Central memory CD8-positive, alpha-beta T cell (primary cell): ENCODE results near the gene SLC9A1.

Source experiments
- ATAC-seq: fragments of 150-1000 bp; cut with Tn5 transposase; replicated peaks from 2 replicates; pipeline ENCODE4 v1.10.0; 2022; ENCODE audit warnings: mild to moderate bottlenecking, moderate FRiP score, moderate number of reproducible peaks; ENCODE audit not compliant: poor library complexity, severe bottlenecking; ENCODE audit errors: extremely low read depth
- DNase-seq, 2 donors: peaks; one replicate each; pipeline ENCODE4 v3.0.0; 2021; ENCODE audit warnings: low spot score in 2 of 2
- H3K27ac Mint-ChIP-seq: one replicate; pipeline ENCODE4 v1.8.0; 2022; ENCODE audit warnings: low read depth, mild to moderate bottlenecking, moderate library complexity, mixed read lengths
- H3K27me3 Mint-ChIP-seq: one replicate; pipeline ENCODE4 v1.8.0; 2022; ENCODE audit warnings: mixed read lengths
- H3K36me3 Mint-ChIP-seq: one replicate; pipeline ENCODE4 v1.8.0; 2022; ENCODE audit warnings: mild to moderate bottlenecking, moderate library complexity, mixed read lengths; ENCODE audit not compliant: insufficient read depth
- H3K4me1 Mint-ChIP-seq: one replicate; pipeline ENCODE4 v1.8.0; 2022; ENCODE audit warnings: mixed read lengths
- H3K4me3 Mint-ChIP-seq: one replicate; pipeline ENCODE4 v1.8.0; 2022; ENCODE audit warnings: mild to moderate bottlenecking, moderate library complexity, mixed read lengths
- H3K9me3 Mint-ChIP-seq: one replicate; pipeline ENCODE4 v1.8.0; 2022; ENCODE audit warnings: mixed read lengths

SLC9A1 gene

DNA sequence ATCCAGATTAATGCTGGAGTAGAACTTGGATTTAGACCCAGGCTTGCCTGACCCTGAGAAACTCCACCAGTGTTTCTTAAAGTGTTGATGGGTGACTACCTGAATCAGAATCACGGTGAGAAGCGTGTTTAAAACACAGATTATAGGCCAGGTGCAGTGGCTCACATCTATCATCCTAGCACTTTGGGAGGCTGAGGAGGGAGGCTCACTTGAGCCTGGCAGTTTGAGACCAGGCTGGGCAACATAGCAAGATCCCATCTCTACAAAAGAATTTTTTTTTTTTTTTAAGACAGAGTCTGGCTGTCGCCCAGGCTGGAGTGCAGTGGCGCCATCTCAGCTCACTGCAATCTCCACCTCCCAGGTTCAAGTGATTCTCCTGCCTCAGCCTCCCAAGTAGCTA is 86.0 kb downstream of the SLC9A1 start:
- peaks cover 22% of the 10 kb centered on the region for H3K27me3 Mint-ChIP-seq
- no peaks in the 10 kb centered on the region for H3K9me3 Mint-ChIP-seq
- ATAC-seq (no peak), DNase-seq (no peak)
- no peaks in the 10 kb centered on the region for H3K36me3 Mint-ChIP-seq
- H3K4me3 Mint-ChIP-seq, result no peak overlapping the region
- no peak overlapping the region for H3K27ac Mint-ChIP-seq
- H3K4me1 Mint-ChIP-seq, result no peaks in the 10 kb centered on the region

GRCh38 chr1:27065999-27066630 is 88.8 kb downstream of the SLC9A1 start:
- no peak overlapping the region for H3K4me3 Mint-ChIP-seq
- H3K9me3 Mint-ChIP-seq, result no peaks in the 10 kb centered on the region
- peaks cover 5% of the 10 kb centered on the region for H3K27me3 Mint-ChIP-seq
- no peak overlapping the region for H3K27ac Mint-ChIP-seq
- ATAC-seq (no peak), DNase-seq (no peak)
- H3K4me1 Mint-ChIP-seq, result no peaks in the 10 kb centered on the region
- no peaks in the 10 kb centered on the region for H3K36me3 Mint-ChIP-seq

DNA sequence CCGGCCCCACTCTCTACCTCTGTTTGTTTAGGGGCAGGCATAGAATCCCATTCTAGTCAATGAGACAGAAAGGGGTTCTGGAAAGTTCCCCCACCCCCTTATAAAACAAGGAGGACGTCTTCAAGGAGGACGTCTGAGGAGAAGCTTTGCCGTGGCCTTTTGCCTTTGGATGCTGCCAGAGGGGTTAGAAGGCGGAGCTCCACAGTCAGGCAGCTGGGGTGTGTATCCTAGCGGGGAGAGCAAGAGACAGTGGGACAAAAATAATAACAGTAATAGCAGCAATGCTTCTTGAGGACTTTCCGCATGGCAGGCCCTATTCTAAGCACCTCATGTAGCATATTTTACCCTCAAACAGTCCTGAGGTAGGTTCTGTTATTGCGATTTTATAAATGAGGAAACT is 94.0 kb downstream of the SLC9A1 start:
- H3K27me3 Mint-ChIP-seq, result no peaks in the 10 kb centered on the region
- no peak overlapping the region for H3K27ac Mint-ChIP-seq
- DNase-seq (no peak), ATAC-seq (no peak)
- no peak overlapping the region for H3K4me3 Mint-ChIP-seq
- H3K9me3 Mint-ChIP-seq, result no peaks in the 10 kb centered on the region
- H3K4me1 Mint-ChIP-seq, result no peaks in the 10 kb centered on the region
- no peaks in the 10 kb centered on the region for H3K36me3 Mint-ChIP-seq

DNA sequence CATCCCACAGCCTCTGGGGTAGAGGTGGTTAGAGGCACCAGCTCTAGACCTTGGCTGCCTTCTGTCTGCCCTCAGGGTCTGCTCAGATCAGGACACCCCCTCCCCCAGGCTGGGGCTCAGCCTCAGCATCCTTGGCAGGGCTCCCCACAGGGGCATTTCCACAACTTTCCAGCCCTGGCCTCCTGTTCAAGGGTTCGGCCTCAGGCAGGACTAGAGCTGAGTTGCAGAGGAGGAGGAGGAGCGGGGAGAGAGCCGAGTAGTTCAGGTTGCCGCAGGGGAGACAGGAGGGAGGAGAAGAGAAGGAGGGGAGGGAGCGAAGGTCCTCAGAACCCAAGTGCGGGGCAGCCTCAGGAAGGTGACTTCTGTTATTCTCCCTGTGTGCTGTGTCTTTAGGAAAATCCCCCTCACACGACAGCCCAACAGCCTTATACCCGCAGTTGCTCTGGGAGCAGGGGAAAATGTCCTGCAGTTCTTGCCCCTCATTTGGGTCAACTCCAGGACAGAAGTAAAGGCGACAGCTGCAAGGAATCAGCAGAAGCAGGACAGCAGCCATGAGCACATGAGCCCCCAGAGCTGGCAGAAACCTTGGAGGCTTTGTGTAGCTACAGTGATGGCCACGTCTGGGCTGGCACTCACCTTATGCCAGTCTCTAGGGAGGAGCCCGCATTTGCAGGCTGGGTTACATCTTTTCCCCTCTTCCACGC is 95.8 kb downstream of the SLC9A1 start:
- Mint-ChIP-seq H3K27me3 (no peaks in the 10 kb centered on the region), H3K9me3 (no peaks in the 10 kb centered on the region), H3K4me1 (no peaks in the 10 kb centered on the region), H3K27ac (no peak overlapping the region), H3K4me3 (no peak overlapping the region), H3K36me3 (no peaks in the 10 kb centered on the region)
- no peak for DNase-seq
- ATAC-seq, result no peak

DNA sequence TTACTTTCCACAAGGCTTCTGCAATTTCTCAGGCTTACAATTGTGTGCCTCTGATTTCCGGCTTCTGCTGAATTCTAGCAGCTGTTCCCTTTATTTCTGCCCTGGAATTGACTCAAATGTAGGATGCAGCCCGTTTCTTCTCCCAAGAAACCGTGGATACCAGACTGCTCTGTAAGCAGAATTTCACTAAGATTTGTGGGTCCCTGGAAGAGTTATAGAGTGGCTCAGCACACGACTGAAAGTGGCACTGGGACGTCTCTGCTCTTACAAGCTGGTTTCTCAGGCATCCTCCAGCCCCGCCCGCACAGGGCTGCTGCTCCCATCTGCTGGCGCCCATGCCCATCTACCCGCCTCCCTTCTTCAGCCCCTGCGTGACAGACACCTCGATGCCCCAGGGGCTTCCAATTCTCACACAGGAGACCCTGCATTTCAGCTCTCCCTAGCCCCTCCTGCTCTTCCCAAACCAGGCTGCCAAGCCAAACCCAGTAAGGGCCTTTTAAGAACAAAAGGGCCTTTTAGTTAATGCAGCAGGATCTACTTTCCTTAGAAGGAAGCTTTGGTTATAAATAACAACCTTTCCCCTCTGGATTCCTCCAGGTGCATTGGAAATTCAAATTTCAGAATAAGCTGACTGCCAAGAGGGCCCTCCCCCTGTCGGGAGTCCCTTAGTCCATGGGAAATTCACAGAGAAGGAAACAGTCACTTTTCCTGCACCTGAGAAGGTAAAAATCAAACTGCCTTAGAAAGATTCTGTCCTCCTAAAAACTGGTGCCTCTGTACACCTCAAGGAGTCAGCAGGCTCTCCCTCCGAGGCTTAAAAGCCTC is 96.9 kb downstream of the SLC9A1 start:
- DNase-seq (no peak), ATAC-seq (no peak)
- Mint-ChIP-seq H3K4me3 (no peak overlapping the region), H3K4me1 (no peaks in the 10 kb centered on the region), H3K27me3 (no peaks in the 10 kb centered on the region), H3K27ac (no peak overlapping the region), H3K36me3 (no peaks in the 10 kb centered on the region), H3K9me3 (no peaks in the 10 kb centered on the region)

GRCh38 chr1:27057389-27057788 is 97.5 kb downstream of the SLC9A1 start:
- Mint-ChIP-seq H3K9me3 (no peaks in the 10 kb centered on the region), H3K4me3 (no peak overlapping the region), H3K36me3 (no peaks in the 10 kb centered on the region), H3K27me3 (no peaks in the 10 kb centered on the region), H3K27ac (no peak overlapping the region), H3K4me1 (no peaks in the 10 kb centered on the region)
- DNase-seq (no peak), ATAC-seq (no peak)

- H3K4me3 Mint-ChIP-seq, result no peak overlapping the region
- no peaks in the 10 kb centered on the region for H3K4me1 Mint-ChIP-seq
- DNase-seq (no peak), ATAC-seq (no peak)
- H3K36me3 Mint-ChIP-seq, result no peaks in the 10 kb centered on the region
- H3K27me3 Mint-ChIP-seq, result no peaks in the 10 kb centered on the region
- H3K27ac Mint-ChIP-seq, result no peak overlapping the region
- H3K9me3 Mint-ChIP-seq, result no peaks in the 10 kb centered on the region
Observed at GRCh38 chr1:27053977-27054753, 100.8 kb downstream of the SLC9A1 start.

DNA sequence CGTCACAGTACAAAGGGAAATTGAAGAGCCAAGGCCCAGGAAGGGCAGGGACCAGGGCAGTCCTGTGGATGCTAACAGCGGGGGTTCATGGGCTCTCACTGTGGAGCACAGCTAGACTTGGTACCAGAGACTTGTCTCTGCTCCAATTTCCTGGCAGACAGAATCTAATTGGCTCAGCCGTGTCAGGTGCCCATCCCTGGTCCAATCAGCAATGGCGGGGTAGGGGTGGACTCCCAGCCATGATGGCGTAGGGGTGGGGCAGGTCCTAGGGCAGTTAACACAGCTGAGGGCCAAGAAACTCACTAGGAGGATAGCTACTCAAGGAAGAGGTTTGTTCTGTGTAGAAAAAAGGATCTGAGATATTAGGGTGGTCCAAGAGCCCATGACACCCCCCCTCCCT is 102.4 kb downstream of the SLC9A1 start:
- no peak for ATAC-seq
- Mint-ChIP-seq H3K4me1 (no peaks in the 10 kb centered on the region), H3K9me3 (no peaks in the 10 kb centered on the region)

DNA sequence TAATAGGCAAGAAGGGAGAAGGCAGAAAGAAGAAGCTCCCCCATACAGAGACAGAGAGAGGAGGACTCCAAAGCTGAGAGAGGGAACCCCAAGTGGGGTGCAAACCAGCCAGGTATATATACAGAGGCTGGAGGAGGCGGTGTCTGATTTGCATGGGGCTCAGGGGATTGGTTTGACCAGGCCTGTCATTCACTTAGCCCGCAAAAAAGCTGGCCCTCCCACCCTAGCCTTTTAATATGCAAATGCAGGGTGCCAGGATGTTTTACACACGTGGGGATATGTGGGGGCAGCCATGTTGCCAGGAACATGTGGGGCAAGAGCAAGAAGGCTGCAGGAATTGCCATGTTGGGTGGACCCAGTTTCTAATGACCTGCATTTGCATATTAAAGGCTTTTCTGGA is 105.3 kb downstream of the SLC9A1 start:
- Mint-ChIP-seq H3K36me3 (no peaks in the 10 kb centered on the region), H3K27me3 (no peaks in the 10 kb centered on the region), H3K9me3 (no peaks in the 10 kb centered on the region), H3K4me1 (peaks cover 18% of the 10 kb centered on the region), H3K27ac (peak overlapping the region; percentile 52), H3K4me3 (no peak overlapping the region)
- ATAC-seq (no peak), DNase-seq (no peak)

More for the DNA sequence above, 102.4 kb downstream of the SLC9A1 start:
- Mint-ChIP-seq H3K4me3 (no peak overlapping the region), H3K27me3 (no peaks in the 10 kb centered on the region), H3K36me3 (no peaks in the 10 kb centered on the region), H3K27ac (no peak overlapping the region)
- DNase-seq, result no peak

- no peak for DNase-seq
- no peaks in the 10 kb centered on the region for H3K9me3 Mint-ChIP-seq
- no peak overlapping the region for H3K4me3 Mint-ChIP-seq
- ATAC-seq, result no peak
- no peaks in the 10 kb centered on the region for H3K36me3 Mint-ChIP-seq
- H3K27ac Mint-ChIP-seq, result no peak overlapping the region
- no peaks in the 10 kb centered on the region for H3K27me3 Mint-ChIP-seq
- peaks cover 23% of the 10 kb centered on the region for H3K4me1 Mint-ChIP-seq
Observed at GRCh38 chr1:27049100-27049499, 105.8 kb downstream of the SLC9A1 start.
